Colonic mucosa (tissue), 4 donors: Measurements from ENCODE around the gene ARNT2. TPM values are rescaled to one million over a fixed set of nuclear protein-coding genes. Genes with fewer than 3 reads are reported as not detected.

Source experiments
- DNase-seq: peaks from one replicate; pipeline ENCODE4 v3.0.0-alpha.2; 2020
- H3K27ac ChIP-seq: fragments of 200-600 bp; one replicate; pipeline ENCODE4 v1.8.0; 2021
- H3K27me3 ChIP-seq: fragments of 200-600 bp; one replicate; pipeline ENCODE4 v1.8.0; 2021
- H3K36me3 ChIP-seq: fragments of 200-600 bp; one replicate; pipeline ENCODE4 v1.8.0; 2021
- H3K4me1 ChIP-seq: fragments of 200-600 bp; one replicate; pipeline ENCODE4 v1.8.0; 2021; ENCODE audit warnings: mild to moderate bottlenecking
- H3K4me3 ChIP-seq: fragments of 200-600 bp; one replicate; pipeline ENCODE4 v1.8.0; 2021
- H3K9ac ChIP-seq, 2 donors: one replicate each; pipeline ENCODE4 v1.7.0; 2013; ENCODE audit warnings: control low read depth in 2 of 2, low read depth in 2 of 2, low read length in 2 of 2
- H3K9me3 ChIP-seq: fragments of 200-600 bp; one replicate; pipeline ENCODE4 v1.8.0; 2021
- CTCF ChIP-seq: fragments of 200-600 bp; IDR thresholded peaks from one replicate; pipeline ENCODE4 v1.8.0; 2022; ENCODE audit warnings: antibody characterized with exemption, mild to moderate bottlenecking
- intact Hi-C: fragments of 100-400 bp; cut with DNase I; formaldehyde crosslinking; loops from one replicate; pipeline ENCODE4 v1.14.1; 2022
- total RNA-seq, 2 donors: library from RNA; stranded (reverse); fragmentation: NEBNext Ultra II Directional in 1 of 2; extraction: Animal tissue kit (Norgen Biotek cat#: 25700) in 1 of 2; gene quantifications; one replicate each; pipeline ENCODE4 v1.2.1, GENCODE V29; 2021
- donor health status: healthy.
- donor health status: DM: no; HTN: no; CAD: no.
- donor health status: DM: no; HTN: no; CAD: no.

Gene ARNT2
- total RNA-seq, 2 donors from 2014 or later, result 1.6 to 2.7 TPM

GRCh38 chr15:80558631-80559319 lies 154.6 kb downstream of the ARNT2 start:
- Histone ChIP-seq H3K9ac (no peak overlapping the region), H3K36me3 (no peaks in the 10 kb centered on the region), H3K9me3 (no peaks in the 10 kb centered on the region), H3K27ac (no peak overlapping the region), H3K4me3 (no peak overlapping the region), H3K4me1 (no peaks in the 10 kb centered on the region), H3K27me3 (no peaks in the 10 kb centered on the region)
- intact Hi-C loops, result loop anchor here (5.0 kb wide), 1 partner anchor 106 kb away; no protein-coding TSS in a partner anchor
- TF ChIP-seq CTCF, result no peak
- DNase-seq, result no peak

GRCh38 chr15:80559320-80559693 lies 155.1 kb downstream of the ARNT2 start:
- Histone ChIP-seq H3K9ac (no peak overlapping the region), H3K27me3 (no peaks in the 10 kb centered on the region), H3K36me3 (no peaks in the 10 kb centered on the region), H3K27ac (no peak overlapping the region), H3K9me3 (no peaks in the 10 kb centered on the region), H3K4me3 (no peak overlapping the region), H3K4me1 (no peaks in the 10 kb centered on the region)
- DNase-seq, result no peak
- intact Hi-C loops, result loop anchor here (5.0 kb wide), 1 partner anchor 107 kb away; no protein-coding TSS in a partner anchor
- no peak for TF ChIP-seq CTCF

DNA sequence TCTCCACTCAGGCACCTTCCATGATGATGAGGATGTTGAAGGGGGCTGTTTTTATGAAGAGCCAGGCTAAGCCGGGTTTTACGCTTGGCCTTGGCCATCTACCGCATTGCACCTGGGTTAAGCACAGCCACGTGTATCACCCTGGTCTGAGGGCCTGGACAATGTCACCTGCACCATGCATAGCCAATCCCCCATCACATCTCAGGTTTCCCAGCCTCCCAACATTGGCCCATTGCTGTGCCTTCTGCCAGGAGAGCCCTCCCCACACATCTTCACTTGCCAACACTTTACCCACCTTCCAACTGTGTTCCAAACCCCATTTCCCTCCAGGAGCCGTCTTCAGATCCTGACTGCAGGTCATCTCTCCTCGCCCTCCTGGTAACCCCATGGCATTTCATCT lies 155.6 kb downstream of the ARNT2 start:
- intact Hi-C loops, result loop anchor here (5.0 kb wide), 1 partner anchor 107 kb away; no protein-coding TSS in a partner anchor

GRCh38 chr15:80560601-80561400 lies 156.6 kb downstream of the ARNT2 start:
- Histone ChIP-seq H3K27me3 (no peaks in the 10 kb centered on the region), H3K27ac (no peak overlapping the region), H3K9me3 (no peaks in the 10 kb centered on the region), H3K36me3 (no peaks in the 10 kb centered on the region), H3K9ac (no peak overlapping the region), H3K4me3 (no peak overlapping the region), H3K4me1 (no peaks in the 10 kb centered on the region)
- DNase-seq, result no peak
- intact Hi-C loops, result no loop called here
- TF ChIP-seq CTCF, result no peak

More for the DNA sequence above, 155.6 kb downstream of the ARNT2 start:
- Histone ChIP-seq H3K9me3 (no peaks in the 10 kb centered on the region), H3K27ac (no peak overlapping the region), H3K4me3 (no peak overlapping the region), H3K9ac (no peak overlapping the region), H3K4me1 (no peaks in the 10 kb centered on the region), H3K36me3 (no peaks in the 10 kb centered on the region), H3K27me3 (no peaks in the 10 kb centered on the region)
- TF ChIP-seq CTCF, result no peak
- DNase-seq, result no peak

GRCh38 chr15:80561500-80561899 lies 157.3 kb downstream of the ARNT2 start:
- Histone ChIP-seq H3K9me3 (no peaks in the 10 kb centered on the region), H3K4me1 (no peaks in the 10 kb centered on the region), H3K36me3 (no peaks in the 10 kb centered on the region), H3K27ac (no peak overlapping the region), H3K27me3 (no peaks in the 10 kb centered on the region), H3K4me3 (no peak overlapping the region), H3K9ac (no peak overlapping the region)
- no peak for DNase-seq
- TF ChIP-seq CTCF, result no peak
- intact Hi-C loops, result no loop called here
